ENCODE measurements around the gene WWC2.
A peak's percentile ranks its signal among the peaks of the same experiment; 100 is the strongest.

GRCh38 chr4:183099537-183100297, 660 bp downstream of the WWC2 start:
- TF ChIP-seq CTCF (IDR thresholded peaks at IDR 0.05; ENCODE audit: extremely low read depth in 1 of 2, insufficient read depth in 1 of 2, low read depth in 1 of 2, low read length in 2 of 2) (peak; percentile 9 to 17), POLR2A (IDR thresholded peaks at IDR 0.05; ENCODE audit: low read depth, low read length) (no peak), MAX (IDR thresholded peaks at IDR 0.05; ENCODE audit: insufficient read depth, insufficient read length) (peak; percentile 19), JUN (IDR thresholded peaks at IDR 0.05; ENCODE audit: borderline replicate concordance, insufficient read depth, insufficient read length, low read depth) (no peak), MYC (IDR thresholded peaks at IDR 0.05; ENCODE audit: low read depth, low read length) (no peak), EZH2 (IDR thresholded peaks at IDR 0.05; ENCODE audit: borderline replicate concordance, low read depth, low read length, severe bottlenecking) (no peak), POLR2AphosphoS5 (IDR thresholded peaks at IDR 0.05; ENCODE audit: insufficient read depth, low read depth, low read length) (no peak)

All from endothelial cell of umbilical vein (primary cell).